Neural progenitor cell (in vitro differentiated cells): Measurements from ENCODE around the gene CSRNP2. TPM values are rescaled to one million over a fixed set of nuclear protein-coding genes. Genes with fewer than 3 reads are reported as not detected.
A peak's percentile ranks its signal among the peaks of the same experiment; 100 is the strongest.

ENCODE experiments used
- DNase-seq: peaks from one replicate; pipeline ENCODE4 v3.0.0-alpha.2; 2016; ENCODE audit warnings: low spot score
- H2AFZ ChIP-seq: fragments of 200-600 bp; sonication (generic); replicated peaks from 2 replicates; pipeline ENCODE4 v1.6.1; 2016; ENCODE audit warnings: antibody characterized with exemption
- H3F3A ChIP-seq: fragments of 200-600 bp; sonication (generic); 2 replicates; pipeline ENCODE4 v1.6.1; 2016; ENCODE audit warnings: antibody characterized with exemption, low read depth
- H3K27ac ChIP-seq: fragments of 200-600 bp; sonication (generic); 2 replicates; pipeline ENCODE4 v1.5.1; 2016; ENCODE audit warnings: mild to moderate bottlenecking
- H3K27me3 ChIP-seq: fragments of 200-600 bp; sonication (generic); 2 replicates; pipeline ENCODE4 v1.6.1; 2016; ENCODE audit warnings: mild to moderate bottlenecking, moderate library complexity
- H3K36me3 ChIP-seq: fragments of 200-600 bp; sonication (generic); 2 replicates; pipeline ENCODE4 v1.5.1; 2016
- H3K4me1 ChIP-seq: fragments of 200-600 bp; sonication (generic); 2 replicates; pipeline ENCODE4 v1.6.1; 2016; ENCODE audit warnings: mixed run types
- H3K4me2 ChIP-seq: fragments of 200-600 bp; sonication (generic); 2 replicates; pipeline ENCODE4 v1.6.1; 2016
- H3K4me3 ChIP-seq: fragments of 200-600 bp; sonication (generic); 2 replicates; pipeline ENCODE4 v1.5.1; 2016
- H3K79me2 ChIP-seq: fragments of 200-600 bp; sonication (generic); 2 replicates; pipeline ENCODE4 v1.6.1; 2016; ENCODE audit warnings: low read depth
- H3K9ac ChIP-seq: fragments of 200-600 bp; sonication (generic); 2 replicates; pipeline ENCODE4 v1.6.1; 2016
- H3K9me3 ChIP-seq: fragments of 200-600 bp; sonication (generic); 2 replicates; pipeline ENCODE4 v1.5.1; 2016; ENCODE audit warnings: low read depth
- H4K20me1 ChIP-seq: fragments of 200-600 bp; sonication (generic); 2 replicates; pipeline ENCODE4 v1.6.1; 2016; ENCODE audit warnings: low read depth
- H3K27ac Mint-ChIP-seq: 3 replicates; pipeline ENCODE4 v1.8.0; 2021; ENCODE audit warnings: mixed read lengths
- H3K27me3 Mint-ChIP-seq: 2 replicates; pipeline ENCODE4 v1.8.0; 2022; ENCODE audit warnings: low read depth, mild to moderate bottlenecking, inconsistent platforms, moderate library complexity, mixed read lengths; ENCODE audit not compliant: insufficient read depth
- H3K36me3 Mint-ChIP-seq: 3 replicates; pipeline ENCODE4 v1.8.0; 2021; ENCODE audit warnings: mixed read lengths
- H3K4me1 Mint-ChIP-seq: 3 replicates; pipeline ENCODE4 v1.8.0; 2021; ENCODE audit warnings: mixed read lengths
- H3K4me3 Mint-ChIP-seq: 3 replicates; pipeline ENCODE4 v1.8.0; 2021; ENCODE audit warnings: mild to moderate bottlenecking, moderate library complexity, mixed read lengths
- H3K9me3 Mint-ChIP-seq: 3 replicates; pipeline ENCODE4 v1.8.0; 2020; ENCODE audit warnings: mixed read lengths
- CTCF ChIP-seq: fragments of 200-600 bp; sonication (generic); IDR thresholded peaks from 2 replicates; pipeline ENCODE4 v1.5.1; 2017; ENCODE audit warnings: antibody characterized with exemption, mild to moderate bottlenecking
- EZH2 ChIP-seq: fragments of 200-600 bp; sonication (generic); IDR thresholded peaks from 2 replicates; pipeline ENCODE4 v1.6.1; 2017; ENCODE audit warnings: antibody characterized with exemption, mild to moderate bottlenecking, moderate library complexity
- EZH2phosphoT487 ChIP-seq: fragments of 200-600 bp; sonication (generic); IDR thresholded peaks from 2 replicates; pipeline ENCODE4 v1.6.1; 2017; ENCODE audit warnings: antibody characterized with exemption
- total RNA-seq: library from RNA; depleted of rRNA; stranded (reverse); fragments of >200 nt; gene quantifications from 2 replicates; pipeline ENCODE4 v1.2.3, GENCODE V29; 2015; ENCODE audit warnings: low replicate concordance

The CSRNP2 gene
- total RNA-seq, 1 donor from 2014 or later, result 28.6 TPM

- Mint-ChIP-seq H3K9me3 (no peaks in the 10 kb centered on the region), H3K36me3 (peaks cover 9% of the 10 kb centered on the region), H3K27ac (no peak overlapping the region), H3K4me1 (peaks cover 25% of the 10 kb centered on the region), H3K27me3 (peaks cover 3% of the 10 kb centered on the region), H3K4me3 (no peak overlapping the region)
- Histone ChIP-seq H3K27ac (no peak overlapping the region), H3K9me3 (no peaks in the 10 kb centered on the region), H4K20me1 (peaks cover 71% of the 10 kb centered on the region), H3K4me1 (peaks cover 10% of the 10 kb centered on the region), H3K79me2 (peaks cover 80% of the 10 kb centered on the region), H3F3A (peaks cover 9% of the 10 kb centered on the region), H3K4me3 (no peak overlapping the region), H2AFZ (no peak overlapping the region), H3K36me3 (no peaks in the 10 kb centered on the region), H3K9ac (peak overlapping the region; percentile 41), H3K27me3 (no peaks in the 10 kb centered on the region), H3K4me2 (no peak overlapping the region)
- TF ChIP-seq CTCF (no peak), EZH2 (no peak), EZH2phosphoT487 (no peak)
- DNase-seq, result no peak
These were observed 5.5 kb downstream of the CSRNP2 start for GRCh38 chr12:51077930-51078329.

DNA sequence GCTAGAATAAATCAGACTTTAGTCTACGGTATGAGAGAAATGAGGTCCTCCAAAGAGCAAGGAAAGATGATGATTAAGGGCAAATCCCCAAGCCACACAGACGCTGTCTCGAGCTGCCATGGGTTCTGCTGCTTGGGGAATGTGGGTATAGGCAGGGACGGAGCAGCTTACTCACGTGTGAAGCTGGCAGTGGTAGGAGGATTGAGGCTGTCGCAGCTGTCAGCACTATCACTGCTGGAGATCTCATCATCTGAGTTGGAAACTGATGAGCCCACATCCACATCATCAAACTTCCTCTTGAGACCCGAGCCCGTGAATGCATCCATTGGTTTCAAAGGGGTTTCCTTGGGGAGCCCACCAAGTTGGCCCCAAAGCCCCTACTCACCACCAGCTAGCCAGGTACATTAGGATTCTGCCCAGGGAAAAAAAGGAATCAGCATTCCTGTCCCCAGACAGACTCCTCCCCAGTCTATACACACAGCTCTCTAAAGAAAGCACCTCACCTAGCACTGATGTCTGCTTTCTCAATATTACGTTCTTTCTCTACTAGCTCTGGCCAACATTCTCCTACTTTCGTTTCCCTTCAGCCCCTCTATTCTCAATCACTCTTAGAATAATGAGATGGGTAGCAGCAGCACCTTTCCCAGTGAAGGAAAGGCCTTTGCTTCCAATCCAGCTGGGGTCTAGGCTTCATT, 7.0 kb downstream of the CSRNP2 start:
- H3K27ac Mint-ChIP-seq, result no peak overlapping the region
- H3K4me3 Mint-ChIP-seq, result no peak overlapping the region
- Histone ChIP-seq H3K9me3 (no peaks in the 10 kb centered on the region), H3F3A (no peaks in the 10 kb centered on the region), H3K27ac (no peak overlapping the region), H3K36me3 (no peaks in the 10 kb centered on the region), H3K4me2 (no peak overlapping the region), H2AFZ (no peak overlapping the region), H3K9ac (no peak overlapping the region), H3K27me3 (no peaks in the 10 kb centered on the region), H3K4me3 (no peak overlapping the region), H3K79me2 (peaks cover 65% of the 10 kb centered on the region), H3K4me1 (peaks cover 1% of the 10 kb centered on the region), H4K20me1 (peaks cover 58% of the 10 kb centered on the region)
- TF ChIP-seq EZH2phosphoT487 (no peak), CTCF (no peak), EZH2 (no peak)
- peaks cover 16% of the 10 kb centered on the region for H3K36me3 Mint-ChIP-seq
- DNase-seq, result no peak
- H3K9me3 Mint-ChIP-seq, result no peaks in the 10 kb centered on the region
- H3K4me1 Mint-ChIP-seq, result peaks cover 14% of the 10 kb centered on the region
- H3K27me3 Mint-ChIP-seq, result no peaks in the 10 kb centered on the region

GRCh38 chr12:51075390-51075789, 8.0 kb downstream of the CSRNP2 start:
- Histone ChIP-seq H3K4me2 (no peak overlapping the region), H3K4me1 (no peaks in the 10 kb centered on the region), H3K9ac (no peak overlapping the region), H3K36me3 (no peaks in the 10 kb centered on the region), H3K27me3 (no peaks in the 10 kb centered on the region), H3K27ac (no peak overlapping the region), H3K4me3 (no peak overlapping the region), H4K20me1 (peaks cover 48% of the 10 kb centered on the region), H3K79me2 (peaks cover 55% of the 10 kb centered on the region), H3F3A (no peaks in the 10 kb centered on the region), H2AFZ (no peak overlapping the region), H3K9me3 (no peaks in the 10 kb centered on the region)
- H3K36me3 Mint-ChIP-seq, result peaks cover 16% of the 10 kb centered on the region
- H3K27me3 Mint-ChIP-seq, result no peaks in the 10 kb centered on the region
- H3K4me1 Mint-ChIP-seq, result peaks cover 7% of the 10 kb centered on the region
- no peak overlapping the region for H3K4me3 Mint-ChIP-seq
- no peak overlapping the region for H3K27ac Mint-ChIP-seq
- no peaks in the 10 kb centered on the region for H3K9me3 Mint-ChIP-seq
- DNase-seq, result no peak
- TF ChIP-seq EZH2 (no peak), CTCF (no peak), EZH2phosphoT487 (no peak)
